CD4-positive, alpha-beta T cell treated with Interleukin-15 for 1 hour (primary cell): ENCODE measurements around the gene SUPT3H.
"Not testable (repeated sequence)": the region's sequence is repeated elsewhere in the genome, so short reads cannot be mapped to it uniquely, and the experiment has no call there.

Experiments
- DNase-seq: peaks from one replicate; pipeline ENCODE4 v3.0.0-alpha.2; 2020

The SUPT3H gene

DNA sequence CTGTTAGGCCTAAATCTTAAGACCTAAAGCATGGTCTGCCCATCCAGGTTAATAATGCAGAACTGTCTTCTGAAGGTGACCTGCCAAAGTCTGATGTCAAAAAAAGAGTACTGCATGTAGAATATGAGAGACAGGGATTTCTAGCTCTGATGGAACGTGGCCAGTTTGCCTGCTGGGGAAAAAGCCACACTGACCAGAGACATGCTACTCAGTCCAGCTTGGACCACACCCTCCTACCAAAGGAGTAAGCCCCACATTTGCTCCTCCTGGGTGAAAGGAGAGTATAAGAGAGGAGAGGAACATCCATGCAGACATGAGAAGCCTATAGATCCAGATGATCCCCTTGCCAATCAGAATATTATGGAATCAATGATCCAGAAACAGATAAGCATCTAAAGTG, 279.5 kb downstream of the SUPT3H start:
- no peak for DNase-seq

DNA sequence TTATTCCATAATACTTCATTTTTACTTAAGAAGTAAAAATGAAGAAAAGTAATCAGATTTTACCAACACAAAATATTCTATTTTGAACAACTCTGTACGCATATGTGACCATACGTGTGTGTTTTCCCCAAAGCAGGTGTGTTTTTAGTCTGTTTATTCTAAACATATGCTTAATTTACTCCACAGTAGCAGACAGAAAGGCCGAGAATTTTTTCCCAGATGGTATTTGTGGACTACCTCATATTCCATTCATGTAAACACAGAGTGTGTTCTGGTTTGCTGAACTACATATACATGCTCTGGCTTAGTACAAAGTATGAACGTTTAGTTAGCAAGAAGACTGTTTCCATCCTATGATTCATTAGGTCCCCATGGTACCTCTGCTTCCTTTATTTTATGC, 282.9 kb downstream of the SUPT3H start:
- no peak for DNase-seq

DNA sequence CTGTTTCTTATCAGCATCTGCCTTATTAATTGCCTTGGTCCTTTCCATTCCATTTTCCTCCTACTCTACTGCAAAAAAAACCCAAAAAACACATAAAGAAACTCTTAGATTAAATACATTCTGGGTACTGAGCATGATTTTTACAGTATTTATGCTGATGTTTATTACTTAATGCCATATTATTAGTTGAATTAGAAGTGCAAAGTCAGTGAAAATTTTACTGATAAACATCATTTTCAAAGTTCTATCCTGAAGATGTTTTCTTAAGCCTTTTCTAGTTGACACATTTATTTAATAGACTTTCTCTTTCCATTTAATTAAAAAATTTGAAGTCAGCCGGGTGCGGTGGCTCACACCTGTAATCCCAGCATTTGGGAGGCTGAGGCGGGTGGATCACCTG, 285.6 kb downstream of the SUPT3H start:
- no peak for DNase-seq

DNA sequence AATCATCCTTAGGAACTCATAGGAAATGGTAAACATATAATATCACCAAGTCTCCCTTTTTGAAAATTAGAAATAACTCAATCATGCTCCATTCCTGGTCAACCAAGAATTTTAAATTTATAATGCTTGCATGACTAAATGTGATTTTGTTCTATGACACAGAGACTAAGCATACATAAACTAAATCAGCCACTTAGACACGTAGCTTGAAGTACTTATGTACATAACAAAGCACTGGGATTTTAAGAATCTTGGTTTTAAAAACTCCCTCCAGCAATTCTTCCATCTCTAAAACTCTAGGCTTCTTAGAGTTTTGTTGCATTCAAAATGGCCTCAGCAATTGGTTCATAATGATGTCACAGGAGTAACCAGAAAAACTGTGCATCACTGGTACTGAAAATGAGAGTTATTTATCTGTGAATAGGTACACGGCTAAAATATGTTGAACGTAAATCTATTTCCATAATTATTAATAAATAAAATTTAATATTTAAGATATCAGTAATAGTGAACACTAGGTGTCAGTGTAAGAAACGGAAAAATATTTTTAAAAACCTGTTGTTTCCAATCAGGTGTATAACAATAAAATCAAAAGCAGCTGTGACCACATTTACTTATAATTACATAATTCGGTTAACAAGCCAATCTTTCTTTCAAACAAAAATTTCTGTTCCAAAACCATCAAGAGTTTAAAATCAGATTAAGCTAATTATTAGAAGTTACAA, 291.2 kb downstream of the SUPT3H start:
- no peak for DNase-seq

DNA sequence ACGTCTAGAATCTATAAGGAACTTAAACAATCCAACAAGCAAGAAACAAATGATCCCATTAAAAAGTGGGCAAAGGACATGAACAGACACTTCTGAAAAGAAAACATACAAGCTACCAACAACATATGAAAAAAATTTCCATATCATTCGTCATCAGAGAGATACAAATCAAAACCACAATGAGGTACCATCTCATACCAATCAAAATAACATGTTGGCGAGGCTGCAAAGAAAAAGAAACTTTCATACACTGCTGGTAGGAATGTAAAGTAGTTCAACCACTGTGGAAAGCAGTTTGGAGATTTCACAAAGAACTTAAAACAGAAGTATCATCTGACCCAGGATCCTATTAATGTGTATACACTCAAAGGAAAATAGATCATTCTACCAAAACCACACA, 293.5 kb downstream of the SUPT3H start:
- no peak for DNase-seq

DNA sequence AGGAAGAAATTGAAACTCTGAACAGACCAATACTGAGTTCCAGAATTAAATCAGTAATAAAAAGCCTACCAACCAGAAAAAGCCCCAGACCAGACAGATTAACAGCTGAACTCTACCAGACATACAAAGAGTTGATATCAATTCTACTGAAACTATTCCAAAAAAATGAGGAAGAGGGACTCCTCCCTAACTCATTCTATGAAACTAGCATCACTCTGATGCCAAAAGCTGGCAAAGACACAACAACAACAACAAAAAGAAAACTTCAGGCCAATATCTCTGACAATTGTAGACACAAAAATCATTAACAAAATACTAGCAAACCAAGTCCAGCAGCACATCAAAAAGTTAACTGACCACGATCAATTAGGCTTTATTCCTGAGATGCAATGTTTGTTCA, 295.6 kb downstream of the SUPT3H start:
- DNase-seq: no peak

DNA sequence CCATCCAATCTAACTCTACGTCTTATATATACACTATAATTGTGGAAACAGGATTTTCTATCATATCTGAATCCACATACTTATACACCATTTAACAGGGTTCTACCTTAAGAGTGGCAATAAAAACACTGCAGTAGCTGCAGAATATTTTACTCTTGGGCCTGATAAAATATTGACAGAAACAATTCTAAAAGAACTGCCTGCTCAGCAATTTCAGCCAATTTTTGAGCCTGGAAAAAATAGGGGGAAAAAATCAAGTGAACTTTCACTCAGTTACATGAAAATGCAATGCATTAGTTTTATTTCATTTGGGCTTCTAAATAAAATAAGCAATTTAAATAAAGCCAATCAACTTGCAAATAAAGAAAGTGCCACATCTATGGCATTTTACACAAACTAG, 296.1 kb downstream of the SUPT3H start:
- DNase-seq: no peak

DNA sequence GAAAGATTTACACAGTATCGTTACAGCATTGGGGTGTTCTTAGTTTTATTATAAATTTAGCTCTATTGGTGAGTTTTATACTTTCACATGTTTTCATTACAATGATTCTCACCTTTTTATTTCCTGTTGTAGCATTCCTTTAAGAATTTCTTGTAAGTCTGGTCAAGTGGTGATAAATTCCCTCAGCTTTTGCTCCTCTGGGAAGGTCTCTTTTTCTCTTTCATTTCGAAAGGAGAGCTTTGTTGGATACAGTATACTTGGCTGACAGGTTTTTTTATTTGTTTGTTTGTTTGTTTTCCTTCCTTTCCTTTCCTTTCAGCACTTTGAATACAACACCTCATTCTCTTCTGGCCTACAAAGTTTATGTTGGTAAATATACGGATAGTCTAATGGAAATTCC, 299.3 kb downstream of the SUPT3H start:
- no peak for DNase-seq

DNA sequence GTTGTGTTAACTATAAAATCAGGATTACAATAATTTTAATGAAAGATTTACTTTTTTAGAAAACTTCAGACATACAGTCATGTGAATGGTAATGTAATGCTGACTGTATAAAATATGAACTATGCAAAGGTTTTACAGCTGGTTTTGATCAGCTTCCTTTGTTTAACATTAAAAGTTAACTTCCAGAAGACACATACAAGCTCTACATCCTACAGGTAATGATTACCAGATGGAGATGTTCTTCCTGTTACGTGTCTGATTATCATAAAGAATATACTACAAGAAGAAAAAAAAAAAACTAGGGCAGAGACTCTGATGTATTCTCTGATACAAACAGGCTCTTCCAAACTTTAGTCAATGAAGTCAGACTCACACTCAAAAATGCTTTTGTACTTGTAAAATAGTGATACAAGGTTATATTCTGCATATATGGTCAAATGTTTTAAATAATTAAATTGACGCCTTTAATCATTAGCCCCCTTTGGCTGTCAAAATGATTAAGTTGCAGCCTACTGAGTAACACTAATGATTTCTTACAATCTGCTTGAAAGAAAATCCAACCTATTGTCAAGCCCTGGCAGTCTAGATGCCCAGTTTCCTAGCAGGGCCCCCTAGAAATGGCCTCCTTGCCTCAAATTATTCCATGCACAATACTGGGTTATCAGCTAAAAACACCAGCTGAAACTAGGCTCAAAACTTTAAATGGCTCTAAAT, 301.4 kb downstream of the SUPT3H start:
- no peak for DNase-seq

DNA sequence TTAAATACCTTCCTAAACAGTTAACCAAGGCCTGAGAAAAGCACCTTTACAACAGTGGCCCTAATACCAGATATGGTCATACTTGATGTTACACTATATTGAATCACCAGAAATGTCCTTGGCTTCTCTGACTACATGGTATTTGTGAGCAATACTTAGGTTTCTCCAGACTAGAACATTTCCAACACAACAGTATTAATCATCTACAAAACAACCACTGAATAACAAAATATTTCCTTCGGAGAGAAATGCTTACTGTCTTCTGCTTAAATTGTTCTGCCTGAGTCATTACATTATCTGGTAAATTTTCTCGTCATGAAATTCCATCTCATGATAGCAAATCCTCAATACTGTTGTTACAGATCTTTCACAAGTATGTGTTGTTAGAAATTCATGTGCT, 302.5 kb downstream of the SUPT3H start:
- DNase-seq: no peak

DNA sequence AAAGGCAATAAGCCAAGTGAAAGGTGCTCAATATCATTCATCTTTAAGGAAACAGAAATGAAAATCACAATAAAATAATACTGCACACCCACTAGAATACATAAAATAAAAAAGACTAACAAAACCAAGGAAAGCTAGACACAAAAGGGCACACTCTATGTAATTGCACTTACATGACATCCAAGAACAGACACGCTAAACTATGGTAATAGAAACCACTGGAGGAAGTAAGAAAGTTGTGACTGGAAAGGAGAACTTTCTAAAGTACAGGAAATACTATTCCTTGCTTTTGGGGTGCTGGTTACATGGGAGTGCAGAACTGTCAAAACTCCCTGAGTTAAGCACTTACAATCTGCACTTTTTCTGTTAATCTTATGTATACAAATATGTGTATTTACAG, 303.3 kb downstream of the SUPT3H start:
- DNase-seq: no peak

DNA sequence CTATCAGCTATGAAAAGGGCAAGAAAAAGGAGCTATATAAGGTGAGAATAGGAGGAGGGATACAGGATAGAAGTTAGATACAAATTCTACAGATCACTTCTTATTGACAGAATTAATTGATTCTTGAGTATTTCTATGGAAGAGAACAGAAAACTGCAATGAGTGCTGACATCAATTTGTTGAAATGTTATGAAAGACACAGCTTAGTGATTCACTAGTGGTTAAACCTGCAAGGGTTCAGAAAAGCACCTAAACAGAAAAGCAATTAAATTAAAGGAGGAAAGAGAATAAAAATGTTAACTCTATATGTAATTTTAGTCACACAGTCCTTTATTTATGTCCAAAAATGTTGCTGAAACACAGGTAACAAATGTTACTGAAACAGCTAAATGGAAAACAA, 304.0 kb downstream of the SUPT3H start:
- no peak for DNase-seq

DNA sequence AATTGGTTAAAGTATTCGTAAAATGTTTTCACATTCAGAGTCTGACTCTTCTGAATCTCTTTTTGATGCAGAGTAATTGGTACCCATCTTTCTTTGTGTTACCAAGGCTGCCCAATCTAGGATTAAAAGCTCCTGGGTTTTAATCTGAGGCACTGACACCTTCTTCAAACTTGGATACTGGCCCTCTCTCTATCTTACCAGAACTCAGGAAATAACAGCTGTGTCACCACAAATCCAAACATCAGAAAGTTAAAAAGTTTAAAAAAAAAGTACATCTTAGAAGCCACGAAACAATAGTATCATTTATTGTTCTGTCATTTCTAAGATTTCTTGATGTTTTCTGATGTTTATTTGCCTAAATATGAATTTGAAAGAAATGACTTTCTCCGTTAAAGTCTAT, 305.1 kb downstream of the SUPT3H start:
- DNase-seq: no peak

DNA sequence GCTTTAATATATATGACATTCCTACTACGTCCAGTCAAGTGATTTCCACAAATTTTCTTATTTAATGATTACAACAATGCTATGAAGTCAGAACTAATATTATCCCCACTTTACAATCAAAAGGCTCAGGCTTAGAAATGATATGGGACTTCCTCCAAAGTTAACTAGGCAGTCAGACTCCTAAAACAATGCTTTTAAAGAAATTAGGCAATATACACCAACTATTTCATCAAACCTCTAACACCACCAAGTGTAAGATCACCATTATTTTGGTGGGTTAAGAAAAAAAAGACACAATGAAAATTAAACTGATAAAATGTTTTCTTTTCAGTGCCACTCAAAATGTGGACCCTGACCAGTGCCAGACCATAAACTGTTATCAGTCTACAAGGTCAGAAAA, 305.7 kb downstream of the SUPT3H start:
- no peak for DNase-seq

DNA sequence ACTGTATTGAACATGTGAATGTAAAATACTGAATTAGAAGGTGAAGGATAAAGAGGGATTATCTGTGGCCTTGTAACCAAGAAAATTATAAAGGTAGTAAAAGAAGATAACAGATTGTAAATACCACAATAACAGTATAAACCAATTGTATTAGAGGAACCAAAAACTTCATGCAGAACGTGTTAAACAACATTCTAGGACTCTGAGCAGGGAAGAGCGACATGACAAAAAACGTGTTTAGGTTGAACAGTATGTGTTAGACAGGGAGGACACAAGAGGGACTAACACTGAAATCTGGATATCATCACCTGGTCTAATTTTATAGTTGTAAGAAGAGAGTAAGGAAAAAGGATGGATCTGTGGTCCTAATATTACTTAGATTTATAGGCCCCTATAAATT, 308.6 kb downstream of the SUPT3H start:
- DNase-seq: no peak

DNA sequence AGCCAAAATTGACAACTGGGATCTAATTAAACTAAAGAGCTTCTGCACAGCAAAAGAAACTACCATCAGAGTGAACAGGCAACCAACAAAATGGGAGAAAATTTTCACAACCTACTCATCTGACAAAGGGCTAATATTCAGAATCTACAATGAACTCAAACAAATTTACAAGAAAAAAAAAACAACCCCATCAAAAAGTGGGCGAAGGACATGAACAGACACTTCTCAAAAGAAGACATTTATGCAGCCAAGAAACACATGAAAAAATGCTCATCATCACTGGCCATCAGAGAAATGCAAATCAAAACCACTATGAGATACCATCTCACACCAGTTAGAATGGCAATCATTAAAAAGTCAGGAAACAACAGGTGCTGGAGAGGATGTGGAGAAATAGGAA, 310.3 kb downstream of the SUPT3H start:
- DNase-seq: not testable (repeated sequence)

DNA sequence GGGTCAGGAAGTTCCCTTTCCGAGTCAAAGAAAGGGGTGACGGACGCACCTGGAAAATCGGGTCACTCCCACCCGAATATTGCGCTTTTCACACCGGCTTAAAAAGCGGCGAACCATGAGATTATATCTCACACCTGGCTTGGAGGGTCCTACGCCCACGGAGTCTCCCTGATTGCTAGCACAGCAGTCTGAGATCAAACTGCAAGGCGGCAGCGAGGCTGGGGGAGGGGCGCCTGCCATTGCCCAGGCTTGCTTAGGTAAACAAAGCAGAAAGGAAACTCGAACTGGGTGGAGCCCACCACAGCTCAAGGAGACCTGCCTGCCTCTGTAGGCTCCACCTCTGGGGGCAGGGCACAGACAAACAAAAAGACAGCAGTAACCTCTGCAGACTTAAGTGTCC, 315.1 kb downstream of the SUPT3H start:
- DNase-seq: not testable (repeated sequence)

DNA sequence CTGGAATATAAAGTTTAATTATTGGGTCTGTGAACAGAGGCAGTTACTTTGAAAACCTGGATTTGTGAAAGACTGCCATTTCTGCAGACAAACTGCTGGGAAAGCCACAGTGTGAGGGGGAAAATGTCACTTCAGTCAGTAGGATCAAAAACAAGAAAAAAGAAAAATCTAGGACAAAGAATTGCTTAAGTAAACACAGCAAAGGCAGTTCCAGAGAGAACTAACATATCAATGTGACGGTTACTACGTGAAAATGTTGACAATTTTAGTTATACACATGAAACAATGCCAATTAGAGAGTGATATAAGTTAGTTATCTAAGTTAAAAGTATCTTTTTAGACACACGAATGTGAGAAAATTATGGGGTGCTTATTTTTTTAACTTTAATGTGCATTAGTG, 320.0 kb downstream of the SUPT3H start:
- no peak for DNase-seq

DNA sequence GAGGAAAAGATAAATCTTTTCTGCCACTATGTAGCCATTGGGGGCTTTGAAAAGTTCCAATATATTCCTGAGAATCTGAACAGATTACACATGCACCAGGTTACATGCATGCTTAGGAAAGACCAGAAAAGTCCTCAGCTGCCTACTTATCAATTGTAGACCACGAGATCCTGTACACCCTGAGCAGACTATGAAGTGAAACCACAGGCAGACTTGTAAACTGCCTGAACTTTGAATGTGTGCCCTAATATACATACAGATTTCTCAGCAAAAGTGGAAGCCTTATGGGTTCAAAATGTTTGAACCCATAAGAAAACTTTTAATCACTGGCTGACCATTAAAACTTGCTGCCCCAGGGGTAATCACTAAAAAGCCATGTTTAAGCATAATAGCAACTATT, 323.1 kb downstream of the SUPT3H start:
- DNase-seq: no peak

DNA sequence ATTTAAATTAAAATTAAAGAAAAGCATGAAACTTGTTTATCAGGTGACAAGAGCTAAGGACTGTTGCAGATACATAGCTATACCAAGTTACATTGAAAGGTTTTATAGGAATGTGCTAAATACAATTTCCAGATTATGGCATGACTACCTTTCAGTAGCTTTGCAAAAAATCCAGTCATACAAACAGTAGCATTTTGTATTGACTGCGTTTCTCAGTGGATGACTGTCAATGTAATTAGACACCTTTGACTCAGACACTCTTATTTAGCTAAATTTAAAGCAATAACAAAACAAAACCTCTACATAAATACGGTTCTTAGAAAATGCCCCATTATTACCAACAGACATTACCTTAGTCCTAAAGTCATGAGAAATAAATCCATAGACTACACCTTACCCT, 325.4 kb downstream of the SUPT3H start:
- no peak for DNase-seq

DNA sequence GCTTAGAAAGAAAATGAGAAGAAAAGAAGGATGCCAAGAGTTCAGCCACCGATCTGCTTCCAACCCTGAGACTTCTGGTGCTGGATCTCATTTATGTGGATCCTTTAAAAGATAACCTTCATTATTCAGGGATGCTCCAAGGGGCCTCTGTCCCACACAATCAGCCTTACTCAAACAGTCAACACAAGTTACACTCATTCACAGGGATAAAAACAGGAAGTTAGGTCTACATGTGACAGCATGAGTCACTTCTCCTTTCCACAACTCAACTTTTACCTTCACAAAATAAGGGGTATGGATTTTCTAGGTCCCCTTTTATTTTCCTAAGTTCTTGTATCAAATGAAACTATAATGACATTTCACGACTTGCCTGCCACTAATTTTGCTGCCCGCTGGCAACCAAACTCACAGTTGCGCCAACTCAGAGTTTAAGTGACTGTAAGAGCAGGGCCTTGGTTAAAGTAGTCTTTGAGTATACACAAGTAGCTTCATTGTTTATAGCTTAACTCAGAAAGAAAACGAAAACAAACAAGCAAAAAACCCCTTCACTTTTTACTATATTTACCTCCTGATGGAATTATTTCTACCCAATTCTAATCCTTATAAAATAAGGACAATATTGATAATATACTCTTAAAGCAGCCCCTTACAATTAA, 328.4 kb downstream of the SUPT3H start:
- no peak for DNase-seq

DNA sequence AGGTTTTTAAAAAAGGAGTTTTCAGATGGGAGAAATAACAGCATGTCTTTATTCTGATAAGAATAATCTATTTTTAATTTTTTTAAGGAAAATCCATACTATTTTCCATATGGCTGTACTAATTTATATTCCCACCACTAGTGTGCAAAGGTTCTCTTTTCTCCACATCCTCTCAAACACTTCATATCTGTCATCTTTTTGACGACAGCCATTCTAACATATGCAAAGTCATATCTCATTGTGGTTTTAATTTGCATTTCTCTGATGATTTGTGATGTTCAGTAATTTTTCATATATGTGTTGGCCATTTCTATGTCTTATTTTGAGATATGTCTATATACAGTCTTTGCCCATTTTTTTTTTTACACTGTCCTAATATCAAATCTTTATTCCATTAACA, 330.2 kb downstream of the SUPT3H start:
- DNase-seq: no peak

DNA sequence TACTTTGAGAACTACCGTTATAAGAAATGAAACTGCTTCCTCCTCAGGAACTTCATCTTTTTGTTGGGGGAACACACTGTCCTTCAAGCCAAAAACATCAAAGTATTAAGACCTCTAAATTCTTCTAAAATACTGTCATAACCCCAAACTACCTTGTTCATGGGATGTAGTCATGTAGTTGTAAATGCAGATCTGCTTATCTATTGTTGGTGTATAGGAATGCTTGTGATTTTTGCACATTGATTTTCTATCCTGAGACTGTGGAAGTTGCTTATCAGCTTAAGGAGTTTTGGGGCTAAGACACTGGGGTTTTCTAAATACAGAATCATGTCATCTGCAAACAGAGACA, 332.5 kb downstream of the SUPT3H start:
- no peak for DNase-seq

DNA sequence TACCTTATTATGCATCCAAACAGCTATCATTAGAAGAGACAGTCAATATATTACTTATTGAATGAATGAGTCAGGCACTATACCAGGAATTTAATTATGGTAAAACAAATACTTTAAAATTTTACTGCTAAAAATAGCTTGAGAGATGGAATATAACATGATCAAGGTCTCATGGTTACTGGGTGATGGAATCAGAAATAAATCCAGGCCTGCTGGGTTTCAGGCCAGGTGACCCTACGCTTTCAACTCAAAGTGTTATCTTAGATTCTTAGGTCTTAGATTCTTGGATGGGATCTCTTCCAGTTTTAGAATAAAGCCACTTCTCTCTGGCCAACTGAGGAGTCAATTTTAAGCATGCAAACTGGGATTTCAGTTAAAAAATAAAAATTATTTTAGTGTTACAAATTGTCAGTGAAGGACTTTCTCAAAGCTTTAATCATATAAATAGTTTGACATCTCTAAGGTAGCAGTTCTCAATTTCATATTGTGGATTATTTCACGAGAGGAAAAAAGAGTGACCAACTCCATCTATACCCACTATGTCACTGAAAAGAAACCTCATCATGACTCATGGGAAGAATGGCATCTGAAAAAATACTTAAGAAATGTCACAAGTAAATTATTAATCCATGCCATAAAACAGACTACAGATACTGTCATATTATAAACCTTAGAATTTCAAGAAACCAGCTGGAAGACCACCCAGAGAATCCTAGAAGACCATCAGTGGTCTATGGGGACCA, 333.1 kb downstream of the SUPT3H start:
- DNase-seq: no peak
